Neuron (in vitro differentiated cells): ENCODE data around the gene PFKP.

ENCODE experiments used
- H2AFZ ChIP-seq: one replicate; pipeline ENCODE4 v1.6.1; 2013; ENCODE audit warnings: low read depth, mild to moderate bottlenecking, inconsistent platforms, low read length, moderate library complexity
- H3K27me3 ChIP-seq: one replicate; pipeline ENCODE4 v1.6.1; 2013; ENCODE audit warnings: low read length; ENCODE audit not compliant: insufficient read depth
- H3K36me3 ChIP-seq: one replicate; pipeline ENCODE4 v1.6.1; 2013; ENCODE audit warnings: low read length; ENCODE audit not compliant: insufficient read depth
- H3K4me1 ChIP-seq: one replicate; pipeline ENCODE4 v1.6.1; 2013; ENCODE audit warnings: low read length; ENCODE audit not compliant: insufficient read depth
- H3K4me3 ChIP-seq: 2 replicates; pipeline ENCODE4 v1.5.1; 2013; ENCODE audit warnings: mild to moderate bottlenecking, low read length, moderate library complexity
- H3K9me3 ChIP-seq: one replicate; pipeline ENCODE4 v1.6.1; 2013; ENCODE audit warnings: low read length

The PFKP gene

DNA sequence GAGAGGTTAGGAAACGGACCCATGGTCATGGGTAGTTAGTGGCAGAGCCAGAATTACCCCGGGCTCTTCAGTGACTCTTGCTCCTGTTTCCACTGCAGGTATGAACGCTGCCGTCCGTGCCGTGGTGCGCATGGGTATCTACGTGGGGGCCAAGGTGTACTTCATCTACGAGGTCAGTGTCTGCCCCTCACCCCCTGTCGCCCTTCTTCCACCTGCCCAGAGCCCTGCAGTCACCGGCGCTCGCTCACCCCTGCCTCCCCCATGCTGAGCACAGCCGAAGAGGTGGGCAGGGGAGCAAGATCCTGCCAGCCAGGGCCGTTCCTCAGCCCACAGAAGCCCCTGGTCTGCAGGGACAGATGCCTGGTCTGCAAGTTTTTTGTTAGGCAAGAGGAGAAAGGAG, 14.9 kb downstream of the PFKP start:
- Histone ChIP-seq H3K4me3 (no peak overlapping the region), H3K27me3 (no peaks in the 10 kb centered on the region), H3K4me1 (no peaks in the 10 kb centered on the region), H3K36me3 (no peaks in the 10 kb centered on the region), H2AFZ (no peak overlapping the region), H3K9me3 (no peaks in the 10 kb centered on the region)

DNA sequence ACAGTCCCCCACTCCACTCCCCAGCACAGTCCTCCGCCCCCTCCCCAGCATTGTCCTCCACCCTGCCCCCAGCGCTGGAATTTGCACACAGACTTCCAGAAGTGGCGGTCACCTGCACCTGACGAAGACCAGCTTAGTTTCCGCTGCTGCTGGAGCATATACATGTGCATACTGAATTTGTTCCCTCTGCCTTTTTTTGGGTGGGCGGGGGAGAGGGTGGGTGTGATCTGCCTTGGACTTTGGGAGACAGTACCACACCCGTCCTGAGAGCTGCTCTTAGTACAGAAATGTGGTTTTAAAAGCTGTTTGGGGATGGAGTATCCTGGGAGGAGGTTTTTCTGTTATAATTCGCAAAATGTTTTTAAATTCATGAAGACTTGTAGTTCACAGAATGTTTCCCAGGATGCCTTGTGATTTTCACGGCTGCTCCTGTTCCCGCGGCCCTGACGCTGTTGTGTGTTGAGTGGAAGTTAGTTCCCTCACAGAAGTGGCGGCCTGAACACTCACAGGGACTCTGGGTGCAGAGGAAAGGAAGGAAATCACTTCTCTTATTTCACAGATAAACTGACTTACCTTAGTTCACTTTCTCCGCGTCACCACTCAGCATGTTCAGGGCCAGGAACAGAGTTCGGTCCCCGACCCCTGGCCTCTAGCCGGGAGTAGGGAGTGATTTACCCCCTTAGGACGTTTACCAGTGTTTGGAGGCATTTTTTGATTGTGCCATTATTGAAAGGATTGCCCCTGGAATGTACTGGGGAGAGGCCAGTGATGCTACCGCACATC, 18.6 kb downstream of the PFKP start:
- H2AFZ ChIP-seq = no peak overlapping the region
- no peak overlapping the region for H3K4me3 ChIP-seq
- no peaks in the 10 kb centered on the region for H3K27me3 ChIP-seq
- no peaks in the 10 kb centered on the region for H3K9me3 ChIP-seq
- no peaks in the 10 kb centered on the region for H3K36me3 ChIP-seq
- H3K4me1 ChIP-seq = no peaks in the 10 kb centered on the region

DNA sequence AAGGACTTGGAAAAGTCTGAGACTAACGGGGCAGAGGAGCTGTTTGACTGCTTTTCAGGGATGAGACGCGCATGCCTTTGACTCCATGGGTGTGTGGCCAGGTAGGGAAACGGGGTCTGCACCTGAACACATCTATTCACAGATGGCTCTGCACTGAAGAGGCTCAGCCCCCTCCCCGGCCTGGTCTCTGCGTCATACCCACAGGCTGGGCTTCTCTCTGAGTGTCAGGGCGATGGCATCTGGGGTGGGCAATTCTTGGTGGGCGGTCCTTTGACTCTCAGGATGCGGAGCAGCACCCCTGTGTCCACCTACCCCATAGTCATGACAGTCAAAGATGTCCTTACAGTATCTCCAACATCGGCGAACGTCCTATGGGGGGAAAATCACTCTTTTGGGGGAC, 23.0 kb downstream of the PFKP start:
- Histone ChIP-seq H3K36me3 (no peaks in the 10 kb centered on the region), H3K4me3 (no peak overlapping the region), H2AFZ (no peak overlapping the region), H3K27me3 (no peaks in the 10 kb centered on the region), H3K4me1 (peaks cover 9% of the 10 kb centered on the region), H3K9me3 (no peaks in the 10 kb centered on the region)

DNA sequence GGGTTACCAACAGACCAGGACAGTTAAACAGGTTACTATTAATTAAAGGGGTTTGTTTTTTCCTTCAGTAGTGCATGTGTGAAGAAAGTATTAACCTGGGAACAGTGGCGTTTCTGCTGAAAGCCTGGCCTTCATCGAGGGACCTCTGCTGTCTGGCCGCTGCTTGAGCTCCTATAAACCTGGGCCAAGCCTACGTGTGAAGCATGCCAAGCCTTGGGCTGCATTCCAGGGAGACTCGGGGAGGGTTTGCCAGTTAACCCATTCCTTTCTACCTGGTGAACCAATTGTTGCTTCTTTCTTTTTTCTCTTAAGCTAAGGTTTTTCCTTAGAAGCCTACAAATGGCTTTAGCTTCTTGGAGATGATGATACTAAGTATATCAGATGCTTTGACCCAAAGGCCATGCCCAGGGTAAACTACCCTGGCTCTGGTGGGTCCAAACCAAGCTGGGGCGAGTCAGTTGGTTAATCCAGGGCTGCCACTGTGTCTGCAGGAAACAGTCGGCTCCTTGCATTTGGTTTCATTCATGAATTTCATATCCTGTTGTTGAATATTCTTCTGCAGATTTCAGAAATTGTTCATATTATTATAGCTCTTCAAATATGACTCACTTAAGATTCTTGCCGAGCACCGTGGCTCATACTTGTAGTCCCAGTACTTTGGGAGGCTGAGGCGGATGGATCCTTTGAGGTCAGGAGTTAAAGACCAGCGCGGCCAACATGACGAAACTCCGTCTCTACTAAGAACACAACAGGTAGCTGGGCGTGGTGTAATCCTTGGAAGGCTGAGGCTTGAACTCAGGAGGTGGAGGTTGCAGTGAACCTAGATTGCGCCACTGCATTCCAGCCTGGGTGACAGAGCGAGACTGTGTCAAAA, 23.8 kb downstream of the PFKP start:
- Histone ChIP-seq H3K9me3 (no peaks in the 10 kb centered on the region), H3K27me3 (no peaks in the 10 kb centered on the region), H2AFZ (no peak overlapping the region), H3K36me3 (no peaks in the 10 kb centered on the region), H3K4me1 (peaks cover 15% of the 10 kb centered on the region), H3K4me3 (no peak overlapping the region)

DNA sequence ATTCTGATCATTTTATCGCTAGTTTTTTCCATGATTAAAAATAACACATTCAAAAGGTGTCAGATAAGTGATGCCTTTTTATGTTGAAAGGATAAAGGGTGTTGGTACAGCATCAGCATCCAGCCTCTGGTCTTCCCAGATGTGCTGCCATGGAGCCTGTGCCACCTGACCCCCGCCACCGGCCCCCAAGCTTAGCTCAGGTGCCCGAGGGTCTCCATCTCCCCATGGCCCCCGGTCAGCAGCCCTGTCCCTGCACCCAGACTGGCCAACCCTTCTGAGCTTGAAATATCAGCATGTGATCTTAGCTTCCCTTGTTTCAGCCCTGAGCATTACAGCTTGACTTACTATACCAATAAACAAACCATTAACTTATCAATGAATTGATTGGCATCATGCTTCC, 24.6 kb downstream of the PFKP start:
- Histone ChIP-seq H3K36me3 (no peaks in the 10 kb centered on the region), H3K27me3 (no peaks in the 10 kb centered on the region), H3K4me3 (no peak overlapping the region), H3K4me1 (peaks cover 15% of the 10 kb centered on the region), H3K9me3 (no peaks in the 10 kb centered on the region), H2AFZ (no peak overlapping the region)

DNA sequence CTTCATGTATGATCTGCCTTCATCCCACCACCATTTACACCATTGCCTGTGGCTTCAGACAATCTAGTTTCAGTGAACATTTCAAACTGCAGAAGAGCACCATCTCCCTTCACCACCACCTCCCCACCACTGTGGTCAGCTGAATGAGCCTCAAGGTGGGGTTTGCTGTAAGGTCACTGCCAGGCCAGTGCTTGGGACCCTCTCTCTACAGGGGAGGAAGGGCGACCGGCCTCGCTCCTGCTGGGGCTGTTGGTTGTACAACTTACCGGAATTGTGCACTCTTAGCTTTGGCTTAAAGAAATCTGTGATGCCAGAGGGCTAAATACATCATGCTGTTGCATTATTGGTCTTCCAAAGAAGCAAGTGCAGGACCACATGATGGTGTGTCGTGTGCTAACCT, 26.6 kb downstream of the PFKP start:
- no peaks in the 10 kb centered on the region for H3K27me3 ChIP-seq
- H3K9me3 ChIP-seq = no peaks in the 10 kb centered on the region
- H3K36me3 ChIP-seq = no peaks in the 10 kb centered on the region
- no peak overlapping the region for H3K4me3 ChIP-seq
- peaks cover 15% of the 10 kb centered on the region for H3K4me1 ChIP-seq
- no peak overlapping the region for H2AFZ ChIP-seq

DNA sequence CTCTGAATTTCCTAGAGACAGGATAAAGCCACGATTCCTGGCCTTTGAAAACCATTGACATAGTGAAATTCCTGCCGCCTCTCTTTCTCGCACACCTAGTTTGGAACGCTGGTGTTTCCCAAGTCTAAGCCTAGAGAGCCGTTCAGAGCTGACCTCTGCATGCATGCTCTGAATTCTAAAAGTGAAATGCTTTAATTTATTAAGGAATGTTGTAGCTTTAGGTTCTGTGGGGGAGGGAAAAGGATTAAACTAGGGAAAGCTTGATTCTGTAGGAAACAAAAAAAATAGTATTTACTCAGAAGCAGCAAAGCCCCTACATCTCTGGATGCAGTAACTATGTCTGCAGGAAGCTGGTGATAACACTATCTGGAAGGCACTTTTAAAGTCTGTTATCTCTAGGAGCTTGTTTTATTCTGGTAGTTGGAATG, 27.3 kb downstream of the PFKP start:
- Histone ChIP-seq H3K4me1 (peaks cover 15% of the 10 kb centered on the region), H2AFZ (no peak overlapping the region), H3K4me3 (no peak overlapping the region), H3K9me3 (peaks cover under 1% of the 10 kb centered on the region), H3K36me3 (no peaks in the 10 kb centered on the region), H3K27me3 (no peaks in the 10 kb centered on the region)

DNA sequence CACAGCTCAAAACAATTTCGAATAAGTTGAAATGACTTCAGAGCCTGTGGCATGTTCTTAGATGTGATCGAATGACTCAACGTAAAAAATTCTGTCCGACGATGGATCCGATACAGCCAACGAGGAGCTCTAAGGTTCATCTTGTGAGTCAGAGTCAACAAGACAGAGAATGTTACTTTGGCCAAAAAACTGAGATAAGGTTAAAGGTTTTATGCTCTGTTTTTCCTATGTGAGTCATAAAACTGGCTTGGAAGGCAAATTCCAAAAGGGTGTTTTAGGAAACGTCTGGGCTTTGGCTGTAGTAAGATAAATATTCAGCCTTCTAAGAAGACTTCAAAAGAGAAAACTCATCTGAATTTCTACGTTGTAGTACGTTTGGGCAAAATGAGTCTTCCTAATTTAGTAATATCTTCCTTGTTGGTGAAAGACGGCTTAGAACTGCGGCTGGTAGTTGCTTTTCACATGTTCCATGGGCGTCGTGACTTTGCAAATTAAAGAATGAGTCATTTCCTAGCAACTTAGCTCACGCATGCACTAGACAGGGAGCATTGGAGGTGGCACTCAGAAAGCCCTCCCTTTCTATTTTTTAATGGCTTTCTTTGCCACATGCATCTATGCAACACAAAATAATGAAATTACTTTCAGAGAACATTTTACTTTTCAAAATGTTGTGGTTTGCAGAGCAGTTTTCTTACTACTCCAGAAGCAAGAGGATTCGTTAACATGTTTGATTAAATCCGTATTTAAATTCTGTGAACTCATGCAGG, 28.2 kb downstream of the PFKP start:
- Histone ChIP-seq H3K4me1 (peaks cover 15% of the 10 kb centered on the region), H2AFZ (no peak overlapping the region), H3K36me3 (no peaks in the 10 kb centered on the region), H3K27me3 (no peaks in the 10 kb centered on the region), H3K4me3 (no peak overlapping the region), H3K9me3 (peaks cover 4% of the 10 kb centered on the region)

DNA sequence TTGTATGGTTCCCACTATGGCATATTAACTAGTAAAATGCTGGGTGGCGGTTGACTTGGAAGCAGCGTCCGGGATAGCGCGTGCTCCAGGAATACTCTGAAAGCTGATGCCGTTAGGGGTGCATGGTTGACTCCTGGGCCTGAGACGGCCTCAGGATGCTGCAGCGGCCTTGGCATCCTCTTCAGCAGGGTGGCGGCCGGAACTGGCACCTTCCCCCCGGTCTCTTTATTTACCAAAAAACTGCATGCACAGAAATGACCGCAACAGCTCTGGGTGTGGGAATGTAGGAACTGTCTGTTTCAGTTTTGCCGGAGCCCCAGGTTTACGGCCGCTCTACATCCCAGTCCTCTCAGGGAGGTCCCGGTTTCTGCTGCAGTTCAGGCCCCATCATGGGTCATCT, 28.8 kb downstream of the PFKP start:
- Histone ChIP-seq H3K9me3 (peaks cover 4% of the 10 kb centered on the region), H3K4me1 (peaks cover 15% of the 10 kb centered on the region), H3K4me3 (no peak overlapping the region)

DNA sequence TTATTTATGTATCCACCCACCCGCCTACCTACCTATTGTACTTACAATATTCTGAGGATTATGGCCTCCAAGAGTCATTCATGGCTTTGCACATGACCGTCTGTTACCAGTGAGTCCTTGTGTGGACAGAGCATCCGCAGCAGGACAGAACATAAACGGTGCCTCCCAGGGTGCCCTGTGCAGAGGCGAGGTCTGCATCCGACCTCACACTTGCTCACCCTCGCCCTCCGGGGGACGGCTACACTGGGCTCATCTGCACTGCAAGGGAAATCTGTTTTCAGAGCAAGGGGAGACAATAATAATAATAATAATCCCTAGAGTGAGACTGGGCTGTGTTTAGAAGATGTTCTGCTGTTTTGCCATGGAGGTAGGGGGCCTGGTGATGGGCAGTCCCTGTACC, 29.8 kb downstream of the PFKP start:
- Histone ChIP-seq H3K27me3 (no peaks in the 10 kb centered on the region), H3K36me3 (no peaks in the 10 kb centered on the region), H3K4me1 (peaks cover 15% of the 10 kb centered on the region), H2AFZ (no peak overlapping the region), H3K4me3 (no peak overlapping the region), H3K9me3 (peaks cover 4% of the 10 kb centered on the region)

More for the DNA sequence above, 28.8 kb downstream of the PFKP start:
- H3K27me3 ChIP-seq = no peaks in the 10 kb centered on the region
- no peak overlapping the region for H2AFZ ChIP-seq
- H3K36me3 ChIP-seq = no peaks in the 10 kb centered on the region

DNA sequence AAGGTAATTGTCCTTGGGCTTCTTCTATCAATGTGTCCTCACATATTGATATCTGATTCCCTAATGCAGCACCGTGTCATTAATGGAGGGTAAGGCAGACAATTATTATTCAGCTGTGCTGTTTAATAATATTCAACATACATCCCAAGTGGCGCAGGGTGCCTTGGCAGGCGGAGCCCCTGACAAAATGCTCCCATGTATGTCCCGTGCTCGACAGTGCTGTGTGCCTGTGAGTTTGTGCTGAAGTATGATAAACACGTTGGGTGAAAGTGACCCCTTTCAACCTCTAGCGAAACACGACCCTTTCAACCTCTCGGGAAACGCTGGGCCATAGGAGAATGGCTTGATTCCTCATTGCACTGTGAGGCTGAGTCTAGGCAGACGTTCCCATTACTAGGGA, 31.3 kb downstream of the PFKP start:
- H3K27me3 ChIP-seq = no peaks in the 10 kb centered on the region
- no peak overlapping the region for H2AFZ ChIP-seq
- no peak overlapping the region for H3K4me3 ChIP-seq
- no peaks in the 10 kb centered on the region for H3K36me3 ChIP-seq
- H3K4me1 ChIP-seq = peaks cover 15% of the 10 kb centered on the region
- H3K9me3 ChIP-seq = peaks cover 4% of the 10 kb centered on the region

DNA sequence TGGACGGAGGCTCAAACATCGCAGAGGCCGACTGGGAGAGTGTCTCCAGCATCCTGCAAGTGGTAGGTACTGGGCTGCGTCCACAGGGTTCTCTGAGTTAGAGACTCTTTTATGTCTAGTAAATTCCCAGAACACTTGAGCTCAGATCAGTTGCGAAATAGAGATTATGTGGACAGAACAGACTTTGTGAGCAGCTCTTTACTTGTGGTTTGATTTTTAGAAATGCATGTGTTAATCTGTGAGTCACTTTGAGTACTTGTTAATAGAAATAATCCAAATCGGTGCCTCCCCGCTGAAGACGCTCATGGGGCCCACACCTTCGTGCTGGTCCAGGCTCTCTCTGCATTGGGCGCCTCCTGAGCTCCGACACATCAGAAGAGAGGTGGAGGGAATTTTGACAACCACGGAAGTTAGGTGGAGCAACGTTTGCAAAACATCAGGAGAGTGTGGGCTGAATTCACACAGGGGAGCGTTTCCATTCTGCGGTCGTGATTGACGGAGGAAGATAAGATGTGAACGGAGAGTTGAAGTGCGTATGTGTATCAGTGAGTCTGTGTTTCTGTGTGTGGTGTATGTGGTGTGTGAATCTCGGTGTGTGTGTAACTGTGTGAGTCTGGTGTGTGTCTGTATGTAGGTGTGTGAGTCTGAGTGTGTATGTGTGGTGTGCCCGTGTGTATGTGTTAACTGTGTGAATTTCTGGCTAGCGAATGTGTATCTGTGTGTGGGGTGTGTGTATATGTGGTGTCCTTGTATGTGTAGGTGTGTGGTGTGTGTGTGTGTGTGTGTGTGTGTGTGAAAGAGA, 32.1 kb downstream of the PFKP start:
- no peak overlapping the region for H2AFZ ChIP-seq
- peaks cover 13% of the 10 kb centered on the region for H3K4me1 ChIP-seq
- no peaks in the 10 kb centered on the region for H3K27me3 ChIP-seq
- H3K9me3 ChIP-seq = peaks cover 4% of the 10 kb centered on the region
- no peak overlapping the region for H3K4me3 ChIP-seq
- no peaks in the 10 kb centered on the region for H3K36me3 ChIP-seq
